Ascending aorta (tissue), 2 donors: ENCODE data around the gene SLC8B1. TPM values are rescaled to one million over a fixed set of nuclear protein-coding genes. Genes with fewer than 3 reads are reported as not detected.
A peak's percentile ranks its signal among the peaks of the same experiment; 100 is the strongest.

Source experiments
- DNase-seq, 2 donors: peaks; one replicate each; pipeline ENCODE4 v3.0.0-alpha.2; 2019; ENCODE audit warnings: low spot score in 2 of 2
- H3K27ac ChIP-seq, 2 donors: fragments of 200-600 bp; sonication (generic); one replicate each; pipeline ENCODE4 v1.5.1; 2016 to 2017; ENCODE audit warnings: mild to moderate bottlenecking in 1 of 2
- H3K27me3 ChIP-seq: fragments of 200-600 bp; sonication (generic); one replicate; pipeline ENCODE4 v1.5.1; 2017
- H3K36me3 ChIP-seq, 2 donors: fragments of 200-600 bp; sonication (generic); one replicate each; pipeline ENCODE4 v1.5.1; 2016
- H3K4me1 ChIP-seq, 2 donors: fragments of 200-600 bp; sonication (generic); one replicate each; pipeline ENCODE4 v1.5.1; 2016 to 2017; ENCODE audit warnings: mild to moderate bottlenecking in 1 of 2
- H3K4me3 ChIP-seq, 2 donors: fragments of 200-600 bp; sonication (generic); one replicate each; pipeline ENCODE4 v1.5.1; 2016 to 2017; ENCODE audit warnings: mild to moderate bottlenecking in 1 of 2
- H3K9me3 ChIP-seq, 2 donors: fragments of 200-600 bp; sonication (generic); one replicate each; pipeline ENCODE4 v1.5.1; 2016
- CTCF ChIP-seq, 3 experiments: fragments of 200-600 bp in 2 of 3; fragments of 450-650 bp in 1 of 3; sonication (generic) in 2 of 3; IDR thresholded peaks; one replicate each; pipeline ENCODE4 v1.5.1; 2016 to 2019; ENCODE audit warnings: antibody characterized with exemption in 3 of 3, mild to moderate bottlenecking in 1 of 3, moderate library complexity in 1 of 3
- intact Hi-C: fragments of 100-400 bp; cut with DNase I; formaldehyde crosslinking; loops from one replicate; pipeline ENCODE4 v1.15.1; 2023
- total RNA-seq: library from RNA; depleted of rRNA; stranded (reverse); fragments of >200 nt; gene quantifications from one replicate; pipeline ENCODE4 v1.1.0, GENCODE V29; 2016

SLC8B1 gene
- total RNA-seq, 1 donor from 2014 or later: 114 TPM

- Histone ChIP-seq H3K27ac (peak overlapping the region in 1 of 2 donors; percentile 12), H3K4me3 (no peak overlapping the region), H3K27me3 (no peaks in the 10 kb centered on the region), H3K4me1 (peaks cover 14 to 30% of the 10 kb centered on the region in 2 donors), H3K9me3 (no peaks in the 10 kb centered on the region), H3K36me3 (peaks cover 40 to 61% of the 10 kb centered on the region in 2 donors)
- TF ChIP-seq CTCF (IDR thresholded peaks at IDR 0.05): no peak
- DNase-seq: no peak
- intact Hi-C loops: no loop called here
These were observed 33.1 kb downstream of the SLC8B1 start for GRCh38 chr12:113301811-113302210.

- intact Hi-C loops: loop anchor here (1.0 to 2.0 kb wide), 3 partner anchors 28 to 103 kb away; no protein-coding TSS in a partner anchor
- peak overlapping the region in 1 of 2 donors; percentile 33 for H3K4me3 ChIP-seq
- H3K9me3 ChIP-seq: no peaks in the 10 kb centered on the region
- H3K36me3 ChIP-seq: peaks cover 47 to 61% of the 10 kb centered on the region in 2 donors
- TF ChIP-seq CTCF (IDR thresholded peaks at IDR 0.05): no peak
- no peaks in the 10 kb centered on the region for H3K27me3 ChIP-seq
- peak overlapping the region; percentile 73 to 95 for H3K27ac ChIP-seq
- peak; percentile 42 to 84 for DNase-seq
- peaks cover 14 to 30% of the 10 kb centered on the region in 2 donors for H3K4me1 ChIP-seq
These were observed 35.2 kb downstream of the SLC8B1 start for GRCh38 chr12:113299619-113300237.

GRCh38 chr12:113298861-113299545, 35.9 kb downstream of the SLC8B1 start:
- DNase-seq: peak; percentile 40 to 86
- intact Hi-C loops: loop anchor here (1.0 to 2.0 kb wide), 4 partner anchors 28 to 102 kb away; partner anchors contain the start of gene PLBD2

GRCh38 chr12:113298472-113298817, 36.5 kb downstream of the SLC8B1 start:
- Histone ChIP-seq H3K27ac (peak overlapping the region; percentile 73 to 95), H3K4me3 (peak overlapping the region in 1 of 2 donors; percentile 33), H3K27me3 (no peaks in the 10 kb centered on the region), H3K36me3 (peaks cover 46 to 59% of the 10 kb centered on the region in 2 donors), H3K4me1 (peaks cover 14 to 30% of the 10 kb centered on the region in 2 donors), H3K9me3 (no peaks in the 10 kb centered on the region)
- no peak for DNase-seq
- intact Hi-C loops: loop anchor here (1.0 to 2.0 kb wide), 3 partner anchors 52 to 102 kb away; partner anchors contain the start of gene PLBD2
- no peak for TF ChIP-seq CTCF (IDR thresholded peaks at IDR 0.05)

More at GRCh38 chr12:113298861-113299545, 35.9 kb downstream of the SLC8B1 start:
- Histone ChIP-seq H3K4me1 (peaks cover 14 to 30% of the 10 kb centered on the region in 2 donors), H3K9me3 (no peaks in the 10 kb centered on the region), H3K27me3 (no peaks in the 10 kb centered on the region), H3K4me3 (peak overlapping the region in 1 of 2 donors; percentile 33), H3K27ac (peak overlapping the region; percentile 73 to 95), H3K36me3 (peaks cover 46 to 60% of the 10 kb centered on the region in 2 donors)
- peak in 1 of 3 experiments; percentile 24 for TF ChIP-seq CTCF (IDR thresholded peaks at IDR 0.05)

- no peak overlapping the region for H3K4me3 ChIP-seq
- no peak for DNase-seq
- no peaks in the 10 kb centered on the region for H3K27me3 ChIP-seq
- intact Hi-C loops: loop anchor here (1.0 to 2.0 kb wide), 3 partner anchors 51 to 101 kb away; partner anchors contain the start of gene PLBD2
- H3K4me1 ChIP-seq: peaks cover 14 to 30% of the 10 kb centered on the region in 2 donors
- H3K36me3 ChIP-seq: peaks cover 50 to 61% of the 10 kb centered on the region in 2 donors
- peak overlapping the region; percentile 73 to 95 for H3K27ac ChIP-seq
- no peaks in the 10 kb centered on the region for H3K9me3 ChIP-seq
- TF ChIP-seq CTCF (IDR thresholded peaks at IDR 0.05): no peak
These were observed 37.1 kb downstream of the SLC8B1 start for GRCh38 chr12:113297621-113298471.
